NCI-H1694 (cell line): Measurements from ENCODE around the gene HIVEP2.
A peak's percentile ranks its signal among the peaks of the same experiment; 100 is the strongest.
"Not testable (repeated sequence)": the region's sequence is repeated elsewhere in the genome, so short reads cannot be mapped to it uniquely, and the experiment has no call there.

Experiments
- DNase-seq: peaks from one replicate; lab custom pipeline; 2025; lab: John Stamatoyannopoulos, UW

Gene HIVEP2, protein sequence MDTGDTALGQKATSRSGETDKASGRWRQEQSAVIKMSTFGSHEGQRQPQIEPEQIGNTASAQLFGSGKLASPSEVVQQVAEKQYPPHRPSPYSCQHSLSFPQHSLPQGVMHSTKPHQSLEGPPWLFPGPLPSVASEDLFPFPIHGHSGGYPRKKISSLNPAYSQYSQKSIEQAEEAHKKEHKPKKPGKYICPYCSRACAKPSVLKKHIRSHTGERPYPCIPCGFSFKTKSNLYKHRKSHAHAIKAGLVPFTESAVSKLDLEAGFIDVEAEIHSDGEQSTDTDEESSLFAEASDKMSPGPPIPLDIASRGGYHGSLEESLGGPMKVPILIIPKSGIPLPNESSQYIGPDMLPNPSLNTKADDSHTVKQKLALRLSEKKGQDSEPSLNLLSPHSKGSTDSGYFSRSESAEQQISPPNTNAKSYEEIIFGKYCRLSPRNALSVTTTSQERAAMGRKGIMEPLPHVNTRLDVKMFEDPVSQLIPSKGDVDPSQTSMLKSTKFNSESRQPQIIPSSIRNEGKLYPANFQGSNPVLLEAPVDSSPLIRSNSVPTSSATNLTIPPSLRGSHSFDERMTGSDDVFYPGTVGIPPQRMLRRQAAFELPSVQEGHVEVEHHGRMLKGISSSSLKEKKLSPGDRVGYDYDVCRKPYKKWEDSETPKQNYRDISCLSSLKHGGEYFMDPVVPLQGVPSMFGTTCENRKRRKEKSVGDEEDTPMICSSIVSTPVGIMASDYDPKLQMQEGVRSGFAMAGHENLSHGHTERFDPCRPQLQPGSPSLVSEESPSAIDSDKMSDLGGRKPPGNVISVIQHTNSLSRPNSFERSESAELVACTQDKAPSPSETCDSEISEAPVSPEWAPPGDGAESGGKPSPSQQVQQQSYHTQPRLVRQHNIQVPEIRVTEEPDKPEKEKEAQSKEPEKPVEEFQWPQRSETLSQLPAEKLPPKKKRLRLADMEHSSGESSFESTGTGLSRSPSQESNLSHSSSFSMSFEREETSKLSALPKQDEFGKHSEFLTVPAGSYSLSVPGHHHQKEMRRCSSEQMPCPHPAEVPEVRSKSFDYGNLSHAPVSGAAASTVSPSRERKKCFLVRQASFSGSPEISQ (N-terminal part only)

DNA sequence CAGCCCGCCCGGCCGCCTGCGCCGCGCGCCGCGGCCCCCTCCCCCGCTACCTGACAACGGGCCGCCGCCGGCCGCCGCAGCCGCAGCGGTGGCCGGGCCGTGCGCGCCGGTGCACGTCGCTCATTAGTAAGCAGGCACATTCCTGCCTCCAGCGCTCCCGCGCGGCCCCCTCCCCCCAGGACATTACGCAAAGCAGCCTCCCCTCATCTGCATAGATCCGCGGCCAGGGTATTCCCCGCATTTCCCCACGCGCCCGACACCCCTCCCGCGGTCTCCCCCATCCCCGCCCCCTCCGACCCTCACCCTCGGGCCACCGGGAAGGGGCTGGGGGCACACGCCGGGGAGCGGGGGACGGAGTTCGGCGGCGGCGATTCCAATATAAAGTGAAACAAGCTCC, at the start of gene HIVEP2:
Gene HIVEP2 (minus strand): TSS at position 128 of the 397 bp plus-strand sequence. CDS start 170,438 bp downstream, outside the sequence.
- DNase-seq, result peak; percentile 8

DNA sequence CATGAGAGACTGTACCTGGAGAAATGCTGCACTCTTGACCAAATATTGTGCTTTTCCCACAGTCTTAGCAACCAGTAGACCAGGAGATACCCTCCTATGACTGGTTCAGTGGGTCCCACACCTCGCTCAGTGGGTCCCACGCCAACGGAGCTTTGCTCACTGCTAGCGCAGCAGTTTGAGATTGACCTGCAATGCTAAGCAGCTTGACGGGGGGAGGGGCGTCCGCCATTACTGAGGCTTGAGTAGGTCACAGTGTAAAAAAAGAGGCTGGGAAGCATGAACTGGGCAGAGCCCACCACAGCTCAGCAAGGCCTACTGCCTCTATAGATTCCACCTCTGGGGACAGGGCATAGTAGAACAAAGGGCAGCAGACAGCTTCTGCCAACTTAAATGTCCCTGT, 49.0 kb upstream of the HIVEP2 start:
- no peak for DNase-seq

DNA sequence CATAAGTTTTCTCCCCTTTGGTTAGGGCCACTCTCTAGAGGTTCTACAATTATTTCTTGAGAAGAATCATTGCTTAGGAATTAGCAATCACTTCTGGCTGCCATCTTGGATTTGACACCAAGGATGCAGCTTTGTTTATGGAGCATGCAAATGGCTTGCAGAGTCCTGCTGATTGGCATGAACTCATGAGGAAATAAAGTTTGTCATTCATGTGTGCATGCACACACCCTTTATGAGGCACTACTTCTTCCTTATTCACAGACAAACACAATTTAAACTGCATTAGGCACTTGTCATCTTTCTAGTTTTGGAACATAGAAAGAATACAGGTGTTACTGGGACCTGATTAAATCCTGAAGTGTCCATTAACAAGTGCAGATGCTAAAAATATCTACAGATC, 42.5 kb upstream of the HIVEP2 start:
- no peak for DNase-seq

DNA sequence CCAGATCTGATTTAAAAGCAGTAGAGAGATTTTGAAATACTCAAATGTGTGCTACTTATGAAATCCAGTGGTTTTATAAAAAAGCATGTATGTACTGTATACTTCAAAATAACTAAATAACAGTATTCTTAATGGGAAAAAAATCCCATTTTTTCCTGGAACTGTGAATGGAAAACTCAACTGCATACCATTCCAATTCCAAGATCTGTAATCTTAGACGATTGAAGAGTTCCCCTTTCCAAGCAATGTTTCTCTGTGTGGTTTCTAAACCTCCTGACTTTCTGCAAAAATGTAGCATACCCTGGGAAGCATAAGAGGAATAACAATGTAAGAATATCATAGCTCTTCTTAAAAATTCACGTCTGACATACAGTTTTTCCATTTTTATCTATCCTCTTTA, 40.3 kb upstream of the HIVEP2 start:
- no peak for DNase-seq

DNA sequence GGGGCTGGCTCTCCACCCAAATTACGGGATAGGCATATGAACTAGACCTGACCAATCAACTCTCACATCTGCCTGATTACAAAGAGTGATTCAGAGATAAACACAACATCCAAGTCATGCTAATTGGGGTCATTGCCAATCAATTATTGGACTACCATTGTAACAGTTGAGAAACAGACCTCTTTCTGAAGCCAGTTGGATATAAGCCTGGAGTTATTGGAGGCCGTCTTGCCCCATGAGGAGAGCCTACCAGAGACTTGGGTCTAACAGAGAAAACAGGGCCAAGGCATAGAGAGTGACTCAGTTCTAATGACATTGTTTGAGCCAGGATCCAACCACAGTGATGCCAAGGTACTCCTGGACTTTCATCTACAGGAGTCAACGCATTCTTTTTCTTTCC, 39.4 kb upstream of the HIVEP2 start:
- no peak for DNase-seq

DNA sequence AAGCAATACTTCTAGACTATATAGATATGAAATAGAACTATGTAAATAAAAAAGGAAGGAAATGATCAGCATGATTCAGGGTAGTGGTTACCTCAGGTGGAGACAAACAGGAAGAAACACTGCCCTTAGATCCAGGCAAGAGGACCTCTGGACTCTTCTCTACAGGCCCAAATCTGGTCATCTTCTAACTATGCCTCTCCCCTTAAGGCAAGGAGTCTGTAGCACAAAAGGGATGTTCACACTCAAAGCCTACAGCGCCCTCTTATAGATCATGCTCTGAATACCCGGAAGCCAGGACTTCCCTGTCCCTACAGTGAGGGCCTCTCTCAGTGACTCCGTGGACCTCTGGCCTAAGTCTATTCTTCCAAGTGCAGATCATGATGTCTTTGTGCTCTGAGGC, 30.4 kb upstream of the HIVEP2 start:
- no peak for DNase-seq

DNA sequence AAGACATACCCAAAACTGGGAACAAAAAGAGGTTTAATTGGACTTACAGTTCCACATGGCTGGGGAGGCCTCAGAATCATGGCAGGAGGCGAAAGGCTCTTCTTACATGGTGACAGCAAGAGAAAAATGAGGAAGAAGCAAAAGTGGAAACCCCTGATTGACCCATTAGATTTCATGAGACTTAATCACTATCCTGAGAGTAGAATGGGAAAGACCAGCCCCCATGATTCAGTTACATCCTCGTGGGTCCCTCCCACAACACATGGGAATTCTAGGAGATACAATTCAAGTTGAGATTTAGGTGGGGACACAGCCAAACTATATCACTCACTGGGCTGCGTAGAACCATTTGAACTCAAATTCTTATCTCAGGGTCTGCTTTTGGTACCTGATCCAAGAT, 26.0 kb upstream of the HIVEP2 start:
- DNase-seq, result not testable (repeated sequence)

DNA sequence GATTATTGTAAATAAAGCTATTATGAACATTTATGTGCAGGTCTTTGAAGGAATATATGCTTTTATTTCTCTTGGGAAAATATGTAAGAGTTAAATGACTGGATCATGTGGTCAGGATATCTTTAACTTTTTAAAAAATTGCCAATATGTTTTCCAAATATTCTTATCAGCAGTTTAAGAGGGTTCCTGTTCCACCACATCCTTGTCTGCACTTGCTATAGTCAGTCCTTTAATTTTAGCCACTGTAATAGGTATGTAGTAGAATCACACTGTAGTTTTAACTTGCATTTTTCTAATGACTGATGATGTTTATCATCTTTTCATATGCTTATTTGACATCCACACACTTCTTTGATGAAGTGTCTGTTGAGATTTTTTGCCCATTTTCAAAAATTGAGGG, 23.6 kb upstream of the HIVEP2 start:
- DNase-seq, result no peak

DNA sequence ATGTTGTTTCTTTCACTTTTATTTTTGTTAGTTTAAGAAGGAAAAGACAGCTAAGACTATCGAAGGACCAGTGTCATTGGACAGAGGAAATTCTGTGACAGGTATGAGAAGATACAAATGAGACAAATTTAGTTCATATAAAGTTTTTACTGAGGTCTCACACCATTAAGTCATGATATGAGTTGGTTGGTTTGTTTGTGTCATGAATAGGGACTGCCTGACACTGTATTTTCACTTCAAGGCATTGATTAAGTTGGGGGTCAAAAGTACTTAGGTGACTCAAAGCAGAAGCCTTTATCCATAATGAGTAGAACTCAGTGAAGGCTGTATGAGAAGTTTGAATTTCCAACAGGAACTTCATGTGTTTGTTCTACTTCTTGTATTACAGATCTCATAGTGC, 21.3 kb upstream of the HIVEP2 start:
- DNase-seq, result no peak

DNA sequence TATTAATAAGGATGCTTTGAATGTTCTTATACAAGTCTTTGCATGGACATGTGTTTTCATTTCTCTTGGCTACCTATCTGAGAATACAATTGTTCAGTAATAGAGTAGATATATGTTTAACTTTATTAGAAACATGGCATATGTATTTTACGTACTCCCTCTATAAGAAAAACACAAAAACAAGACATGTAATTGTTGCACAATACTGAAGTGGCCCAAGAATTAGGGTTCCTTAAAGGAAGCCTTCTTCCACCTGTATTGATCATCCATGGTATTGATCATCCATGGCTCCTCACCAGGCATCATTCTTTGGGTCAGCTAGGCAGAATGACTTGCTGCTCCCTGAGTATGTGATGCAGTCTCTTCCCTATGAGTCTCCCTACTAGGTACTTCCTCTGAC, 20.2 kb upstream of the HIVEP2 start:
- DNase-seq, result no peak

DNA sequence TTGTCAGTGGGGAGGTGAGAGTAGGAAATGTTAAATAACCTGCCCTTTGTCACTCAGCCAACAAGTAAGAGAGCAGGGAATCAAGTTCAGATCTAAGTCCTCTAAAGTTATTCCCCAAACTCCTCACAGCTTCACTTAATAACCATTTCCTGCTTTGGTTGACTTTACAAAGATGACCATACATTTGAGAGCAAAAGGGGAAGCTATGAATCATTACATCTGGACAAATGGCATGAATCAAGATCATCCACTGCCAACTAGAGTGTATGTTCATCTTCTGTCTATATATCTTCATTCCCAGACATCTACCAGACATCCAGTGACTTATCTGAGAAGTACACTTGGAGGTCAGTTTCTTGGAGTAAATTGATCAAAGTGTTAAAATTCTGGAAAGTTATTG, 15.1 kb upstream of the HIVEP2 start:
- DNase-seq, result no peak

DNA sequence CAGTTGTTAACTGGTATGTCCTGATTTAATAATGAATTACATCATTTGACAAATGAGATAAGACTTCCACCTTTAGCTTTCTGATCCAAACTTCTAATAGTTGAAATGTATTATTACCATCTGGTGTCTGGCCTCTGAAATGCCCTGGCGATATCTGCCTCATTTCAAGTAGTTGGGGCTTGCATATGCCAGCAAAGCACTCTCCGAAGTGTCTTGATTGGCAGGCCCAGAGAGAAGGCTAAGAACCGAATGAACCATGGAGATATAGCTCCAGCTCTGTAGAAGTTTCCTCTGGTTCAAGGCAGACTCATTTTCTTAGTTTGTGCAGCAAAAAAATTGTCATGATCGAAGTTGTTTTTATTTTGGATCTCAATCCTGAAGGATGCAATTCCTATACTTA, 13.4 kb upstream of the HIVEP2 start:
- no peak for DNase-seq

DNA sequence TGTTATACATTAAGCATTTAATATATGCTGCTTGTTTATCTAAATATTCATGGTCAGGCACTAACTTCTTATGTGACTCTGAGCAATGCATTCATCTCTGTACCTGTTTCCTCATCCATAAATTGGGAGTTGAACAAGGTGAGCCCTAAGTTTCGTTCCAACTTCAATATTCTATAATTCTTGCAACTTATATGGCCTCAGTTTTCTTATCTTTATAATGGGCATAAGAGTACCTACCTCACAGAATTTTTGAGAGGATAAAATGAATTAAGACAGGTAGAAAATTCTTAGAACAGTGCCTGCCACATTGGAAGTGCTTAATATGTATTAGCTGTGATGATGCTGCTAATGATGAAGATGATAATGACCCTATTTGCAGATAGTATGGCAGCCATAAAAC, 11.8 kb upstream of the HIVEP2 start:
- no peak for DNase-seq

DNA sequence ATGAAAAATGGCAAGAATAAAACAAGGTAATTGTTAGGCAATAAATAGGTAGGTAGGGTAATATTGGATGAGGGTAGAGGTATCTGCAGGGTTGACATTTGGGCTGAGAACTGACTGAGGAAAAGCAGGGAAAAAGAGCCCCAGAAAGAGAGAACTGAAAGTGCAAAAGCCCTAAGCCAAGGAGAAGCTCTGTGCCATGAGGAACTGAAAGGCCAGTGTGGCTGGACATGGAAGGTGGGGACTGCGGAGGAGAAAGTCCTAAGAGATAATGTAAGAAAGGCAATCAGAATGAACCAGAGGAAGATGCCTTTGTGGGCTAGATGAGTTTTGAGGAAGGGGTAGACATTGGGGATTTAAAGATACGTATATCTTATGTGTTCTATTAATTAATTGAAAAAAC, 9.9 kb upstream of the HIVEP2 start:
- no peak for DNase-seq

DNA sequence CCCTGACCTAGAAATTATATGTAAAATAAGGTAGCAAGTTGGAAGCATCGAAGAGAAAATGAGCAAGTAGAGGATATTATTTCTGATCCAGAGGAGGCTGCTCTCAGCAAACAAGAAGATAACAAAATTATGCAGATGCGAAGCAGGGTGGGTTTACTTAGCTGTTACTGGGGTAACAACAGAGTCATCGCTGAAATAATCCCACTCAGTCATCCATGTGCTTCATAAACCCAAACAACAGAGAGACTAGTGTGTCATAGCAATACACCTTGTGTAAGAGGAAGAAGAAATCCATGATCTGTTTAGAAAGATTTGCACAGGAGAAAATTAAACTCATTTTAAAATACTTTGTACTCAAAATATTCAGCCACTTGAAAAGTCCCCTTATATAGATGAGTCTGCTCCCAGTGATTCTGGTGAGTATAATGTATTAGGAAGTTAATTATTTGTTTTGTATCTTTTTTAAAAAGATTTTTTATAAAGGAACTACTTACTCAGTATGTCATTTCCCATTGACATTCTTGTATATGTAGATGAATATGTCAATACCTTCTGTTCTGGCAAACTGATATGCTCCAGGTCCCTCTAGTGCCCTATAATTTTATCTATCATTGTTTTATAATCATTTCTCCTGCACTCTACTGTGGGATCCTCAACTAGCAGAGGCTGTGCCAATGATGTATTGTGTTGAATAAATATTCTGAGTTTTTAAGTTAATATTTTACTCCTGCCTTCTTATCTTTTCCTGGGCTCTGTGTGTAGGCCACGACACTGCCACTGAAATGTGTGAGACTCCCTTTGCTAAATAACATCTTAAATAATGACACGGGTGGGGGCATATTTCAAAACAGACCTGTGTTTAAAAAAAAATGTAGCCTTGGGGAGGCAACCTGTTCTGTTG, 8.6 kb upstream of the HIVEP2 start:
- no peak for DNase-seq

DNA sequence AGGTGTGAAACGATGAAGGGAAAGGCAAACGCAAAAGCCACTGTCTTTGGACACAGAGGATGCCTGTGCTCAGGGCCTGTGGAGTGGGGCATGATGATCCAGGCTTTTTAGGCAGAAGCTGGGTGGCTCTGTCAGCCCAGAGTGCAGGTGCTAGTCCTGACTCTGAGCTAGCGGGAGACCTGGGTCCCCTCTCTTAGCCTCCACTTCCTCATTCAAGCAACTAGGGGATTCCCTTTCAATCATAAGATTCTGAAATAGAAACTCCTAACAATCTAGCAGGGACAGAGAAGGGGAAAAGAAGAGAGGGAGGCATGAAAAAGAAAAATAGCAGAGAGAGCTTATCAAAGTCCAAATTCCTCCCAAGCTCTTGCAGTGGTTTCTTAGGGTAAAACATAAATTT, 7.6 kb upstream of the HIVEP2 start:
- DNase-seq, result no peak

DNA sequence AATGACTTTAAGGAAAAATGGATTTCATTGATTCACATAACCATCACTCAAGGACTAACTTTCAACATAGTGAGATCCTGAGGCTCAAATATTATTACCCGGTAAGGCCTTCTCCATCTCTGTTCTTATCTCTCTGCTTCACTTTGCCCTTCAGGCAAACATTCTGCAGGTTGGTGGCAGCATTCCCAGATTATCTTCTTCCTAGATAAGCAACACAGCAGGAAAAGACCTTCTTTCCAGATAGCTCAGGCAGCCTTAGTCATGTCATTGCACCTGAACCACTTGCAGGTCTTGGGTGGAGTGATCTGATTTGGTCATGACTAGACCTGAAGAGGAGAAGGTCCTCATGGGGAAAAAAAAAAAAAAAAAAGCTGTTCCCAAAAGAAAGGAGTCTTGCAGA, 5.3 kb upstream of the HIVEP2 start:
- no peak for DNase-seq

DNA sequence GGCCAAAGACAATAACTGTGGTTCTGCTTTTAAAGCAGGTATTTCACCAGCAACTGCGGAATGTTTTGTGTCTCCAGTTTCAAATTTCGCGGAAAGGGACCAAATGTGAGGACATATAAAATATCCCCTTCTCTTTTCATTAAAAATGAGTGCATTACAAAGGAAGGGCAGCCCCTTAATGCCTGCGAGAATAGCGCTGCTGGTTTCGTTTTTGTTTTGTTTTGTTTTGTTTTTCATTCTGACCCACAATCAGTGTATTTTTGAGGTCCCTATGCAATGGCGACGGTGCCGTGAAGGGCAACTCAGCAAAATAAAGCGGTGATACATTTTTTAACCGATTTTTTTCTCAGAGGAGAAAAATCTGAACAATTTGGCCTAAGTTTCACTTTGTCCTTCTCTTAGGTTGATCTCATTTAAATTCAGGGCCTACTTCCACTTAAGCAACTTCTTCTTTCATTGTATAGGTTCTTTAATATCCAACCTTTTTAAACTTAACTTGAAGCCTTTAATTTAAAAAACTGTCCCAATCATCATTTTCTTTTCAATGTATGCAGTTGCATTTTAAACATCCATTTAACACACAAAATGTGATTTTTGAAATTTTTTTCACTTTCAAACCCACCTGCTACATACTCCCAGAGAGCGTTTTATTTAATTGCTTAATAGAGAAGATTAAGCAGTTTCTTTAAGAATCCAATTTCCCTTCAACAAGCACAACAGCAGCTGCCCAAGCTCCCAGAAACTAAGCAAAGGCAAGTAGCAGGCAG, 2.9 kb upstream of the HIVEP2 start:
- DNase-seq, result no peak

DNA sequence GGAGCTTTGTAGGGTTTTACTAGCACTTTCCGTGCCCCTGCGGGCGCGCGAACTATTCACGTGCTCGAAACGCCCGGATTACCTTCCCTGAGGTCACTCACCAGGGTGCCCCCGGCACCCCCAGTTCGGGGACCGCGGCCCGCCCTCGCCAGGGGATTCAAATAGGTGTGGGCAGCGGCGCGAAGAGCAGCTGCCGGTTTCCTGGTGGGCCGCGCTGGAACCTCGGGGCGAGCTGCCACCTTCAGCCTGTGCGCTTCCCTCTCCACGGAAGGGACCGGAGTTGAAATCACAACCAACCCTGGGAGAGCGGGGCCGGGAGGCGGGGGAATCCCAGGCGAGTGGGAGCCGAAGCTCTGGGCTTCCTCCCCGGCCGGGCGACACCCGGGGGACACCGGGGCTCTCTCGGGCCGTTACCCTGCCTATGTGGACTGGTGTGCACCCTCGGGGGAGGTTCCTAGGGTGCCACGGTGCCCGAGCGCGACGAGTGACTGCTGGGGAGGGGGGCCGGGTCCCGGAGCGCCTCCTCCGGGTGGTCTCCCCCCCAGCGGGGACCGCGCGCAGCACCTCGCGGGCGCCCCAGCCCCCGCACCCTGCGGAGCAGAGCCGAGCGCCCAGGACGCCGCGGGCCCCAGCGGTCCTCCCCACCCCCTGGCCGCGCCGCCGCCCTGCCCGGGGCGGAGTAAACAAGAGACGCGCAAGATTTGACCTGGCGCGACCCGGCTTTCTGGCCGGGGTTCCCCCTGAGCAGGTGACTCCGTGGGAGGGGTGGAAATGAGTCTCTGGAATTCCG, 2.1 kb upstream of the HIVEP2 start:
- DNase-seq, result no peak
